HG02571 (cell line): ENCODE measurements around the gene EPHA6.
"Not testable (repeated sequence)": the region's sequence is repeated elsewhere in the genome, so short reads cannot be mapped to it uniquely, and the experiment has no call there.

Experiments
- ATAC-seq: cut with Tn5 transposase; IDR thresholded peaks from one replicate; pipeline ENCODE4 v1.9.1; 2021; ENCODE audit warnings: mild to moderate bottlenecking, moderate library complexity; ENCODE audit not compliant: unreplicated experiment

EPHA6 gene

DNA sequence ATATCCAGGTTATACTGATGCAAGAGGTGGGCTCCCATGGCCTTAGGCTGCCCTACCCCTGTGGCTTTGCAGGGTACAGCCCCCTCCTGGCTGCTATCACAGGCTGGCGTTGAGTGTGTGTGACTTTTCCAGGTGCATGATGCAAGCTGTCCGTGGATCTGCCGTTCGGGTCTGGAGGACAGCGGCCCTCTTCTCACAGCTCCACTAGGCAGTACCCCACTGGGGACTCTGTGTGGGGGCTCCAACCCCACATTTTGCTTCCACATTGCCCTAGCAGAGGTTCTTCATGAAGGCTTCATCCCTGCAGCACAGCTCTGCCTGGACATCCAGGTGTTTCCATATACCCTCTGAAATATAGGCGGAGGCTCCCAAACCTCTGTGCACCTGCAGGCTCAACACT is 610.6 kb downstream of the EPHA6 start:
- ATAC-seq: no peak

- no peak for ATAC-seq
These were observed 616.2 kb downstream of the EPHA6 start for GRCh38 chr3:97430601-97431000.

- ATAC-seq: no peak
These were observed 618.5 kb downstream of the EPHA6 start for GRCh38 chr3:97432914-97433313.

- no peak for ATAC-seq
These were observed 623.7 kb downstream of the EPHA6 start for GRCh38 chr3:97438131-97438530.

GRCh38 chr3:97439373-97439772 is 625.0 kb downstream of the EPHA6 start:
- no peak for ATAC-seq

DNA sequence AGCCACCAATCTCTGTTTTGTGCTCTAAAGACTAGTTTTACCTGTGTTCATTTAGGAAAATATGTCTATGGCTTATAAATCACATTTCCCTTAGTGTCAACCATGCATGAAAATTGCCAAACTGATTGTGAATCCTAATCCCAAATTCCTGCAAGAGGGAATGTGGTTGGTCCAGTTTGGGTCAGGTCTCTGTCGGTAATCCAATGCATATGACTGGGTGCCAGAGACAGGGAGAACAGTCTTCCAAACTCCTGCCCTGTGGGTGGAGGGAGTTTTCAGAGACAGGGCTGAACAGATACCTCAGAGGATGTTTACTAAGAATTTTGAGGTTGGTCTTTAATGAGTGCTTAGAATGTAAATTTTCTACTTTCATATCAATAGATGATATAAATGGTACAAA is 649.6 kb downstream of the EPHA6 start:
- ATAC-seq: no peak

DNA sequence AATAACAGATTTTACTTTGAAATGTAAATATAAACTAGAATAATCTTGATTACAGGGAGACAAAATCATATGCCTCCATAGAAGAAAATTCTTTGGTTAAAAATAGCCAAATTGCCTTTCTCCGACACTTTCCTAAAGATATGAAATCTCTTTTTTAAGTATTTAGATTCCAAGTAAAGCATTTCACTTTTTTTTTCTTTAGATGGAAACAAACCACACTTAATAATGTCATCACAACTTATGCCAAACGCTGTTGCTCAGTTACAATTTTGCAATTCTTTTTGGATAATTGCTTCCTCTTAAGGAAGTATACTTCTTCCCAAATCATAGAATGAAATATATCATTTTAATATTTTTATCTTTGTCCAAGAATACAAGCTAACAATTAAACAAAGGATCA is 656.1 kb downstream of the EPHA6 start:
- ATAC-seq: no peak

GRCh38 chr3:97479740-97480139 is 665.3 kb downstream of the EPHA6 start:
- no peak for ATAC-seq

DNA sequence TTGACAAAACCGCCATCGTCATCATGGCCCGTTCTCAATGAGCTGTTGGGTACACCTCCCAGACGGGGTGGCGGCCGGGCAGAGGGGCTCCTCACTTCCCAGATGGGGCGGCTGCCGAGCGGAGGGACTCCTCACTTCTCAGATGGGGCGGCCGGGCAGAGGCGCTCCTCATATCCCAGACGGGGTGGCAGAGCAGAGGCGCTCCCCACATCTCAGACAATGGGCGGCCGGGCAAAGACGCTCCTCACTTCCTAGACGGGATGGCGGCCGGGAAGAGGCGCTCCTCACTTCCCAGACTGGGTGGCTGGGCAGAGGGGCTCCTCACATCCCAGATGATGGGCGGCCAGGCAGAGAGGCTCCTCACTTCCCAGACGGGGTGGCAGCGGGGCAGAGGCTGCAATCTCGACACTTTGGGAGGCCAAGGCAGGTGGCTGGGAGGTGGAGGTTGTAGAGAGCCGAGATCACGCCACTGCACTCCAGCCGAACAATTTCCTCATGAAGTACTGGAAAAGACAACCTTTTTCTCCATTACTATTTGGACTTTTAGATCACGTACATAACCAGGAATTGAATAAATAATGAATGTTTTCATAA is 666.4 kb downstream of the EPHA6 start:
- not testable (repeated sequence) for ATAC-seq

- no peak for ATAC-seq
These were observed 667.0 kb downstream of the EPHA6 start for GRCh38 chr3:97481416-97481815.

- ATAC-seq: no peak
These were observed 670.8 kb downstream of the EPHA6 start for GRCh38 chr3:97485206-97485605.

DNA sequence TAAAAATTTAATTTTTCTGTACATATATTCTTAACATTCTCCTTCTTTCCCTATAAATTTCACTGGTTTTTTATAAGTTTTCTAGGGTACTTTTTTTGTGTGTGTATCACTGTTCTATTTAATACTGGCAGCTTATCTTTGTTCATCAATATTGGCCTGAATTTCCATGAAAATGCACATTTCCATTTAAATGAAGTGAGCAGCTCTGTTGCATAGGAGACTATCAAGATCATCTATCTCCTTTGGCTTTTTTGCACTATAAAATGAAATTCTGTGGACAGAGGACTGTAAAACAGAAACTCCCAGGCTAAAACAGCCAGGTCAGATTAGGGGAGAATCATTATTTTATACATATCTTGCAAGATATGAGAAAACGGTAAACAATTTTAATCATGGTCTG is 673.2 kb downstream of the EPHA6 start:
- no peak for ATAC-seq

GRCh38 chr3:97488741-97489140 is 674.3 kb downstream of the EPHA6 start:
- ATAC-seq: no peak

DNA sequence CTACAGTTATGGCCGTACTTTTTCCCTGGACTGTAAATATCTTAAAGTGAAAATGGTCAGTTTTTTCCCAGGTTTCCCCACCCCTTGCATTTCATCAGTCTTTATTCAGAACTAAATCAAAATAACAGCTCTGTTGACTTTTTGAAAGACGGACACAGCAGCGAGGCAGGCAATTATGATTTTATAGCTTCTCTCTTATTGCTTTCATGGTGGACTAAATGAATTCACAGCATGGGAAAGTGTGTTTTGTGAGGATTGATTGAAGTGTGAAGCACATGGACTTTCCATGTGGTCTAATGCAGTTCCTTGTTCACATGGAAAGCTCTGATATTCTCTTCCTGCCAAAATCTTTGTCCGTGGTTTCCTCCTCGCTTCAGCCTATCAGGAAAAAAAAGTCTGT is 681.5 kb downstream of the EPHA6 start:
- ATAC-seq: no peak

- ATAC-seq: no peak
These were observed 682.7 kb downstream of the EPHA6 start for GRCh38 chr3:97497138-97497537.

GRCh38 chr3:97504463-97504862 is 690.1 kb downstream of the EPHA6 start:
- ATAC-seq: no peak

DNA sequence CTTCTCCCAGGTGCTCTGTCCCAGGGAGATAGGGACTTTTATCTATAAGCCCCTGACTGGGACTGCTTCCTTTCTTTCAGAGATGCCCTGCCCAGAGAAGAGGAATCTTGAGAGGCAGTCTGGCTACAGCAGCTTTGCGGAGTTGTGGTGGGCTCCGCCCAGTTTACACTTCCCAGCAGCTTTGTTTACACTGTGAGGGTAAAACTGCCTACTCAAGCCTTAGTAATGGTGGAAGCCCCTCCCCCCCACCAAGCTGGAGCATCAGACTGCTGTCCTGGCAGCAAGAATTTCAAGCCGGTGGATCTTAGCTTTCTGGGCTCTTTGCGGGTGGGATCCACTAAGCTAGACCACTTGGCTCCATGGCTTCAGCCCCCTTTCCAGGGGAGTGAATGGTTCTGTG is 696.4 kb downstream of the EPHA6 start:
- ATAC-seq: no peak

DNA sequence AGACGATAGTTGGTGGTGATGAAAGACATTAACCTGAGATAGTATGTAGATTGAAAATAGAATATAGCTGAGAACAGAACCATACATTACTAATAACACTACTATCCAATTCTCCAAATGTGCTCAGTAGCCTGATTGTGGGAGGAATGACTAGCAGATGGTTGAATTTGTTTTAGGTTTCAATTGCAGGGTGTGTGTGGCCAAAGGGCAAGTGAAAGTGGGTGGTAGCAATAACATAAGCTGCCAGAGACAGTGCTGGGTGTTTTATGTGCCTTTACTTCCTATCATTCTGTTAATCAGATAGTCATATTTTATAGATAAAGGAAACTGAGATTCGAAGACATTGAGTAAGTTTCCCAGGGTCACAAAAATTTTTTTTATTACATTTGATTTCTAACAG is 700.7 kb downstream of the EPHA6 start:
- ATAC-seq: no peak

GRCh38 chr3:97530691-97531090 is 716.3 kb downstream of the EPHA6 start:
- ATAC-seq: no peak

DNA sequence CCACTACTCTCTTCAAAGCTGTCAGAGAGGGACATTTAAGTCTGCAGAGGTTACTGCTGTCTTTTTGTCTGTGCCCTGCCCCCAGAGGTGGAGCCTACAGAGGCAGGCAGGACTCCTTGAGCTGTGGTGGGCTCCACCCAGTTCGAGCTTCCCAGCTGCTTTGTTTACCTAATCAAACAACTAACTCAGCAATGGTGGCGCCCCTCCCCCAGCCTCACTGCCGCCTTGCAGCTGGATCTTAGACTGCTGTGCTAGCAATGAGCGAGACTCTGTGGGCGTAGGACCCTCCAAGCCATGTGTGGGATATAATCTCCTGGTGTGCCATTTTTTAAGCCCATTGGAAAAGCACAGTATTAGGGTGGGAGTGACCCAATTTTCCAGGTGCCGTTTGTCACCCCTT is 733.2 kb downstream of the EPHA6 start:
- not testable (repeated sequence) for ATAC-seq

- ATAC-seq: no peak
These were observed 736.0 kb downstream of the EPHA6 start for GRCh38 chr3:97550408-97550807.

DNA sequence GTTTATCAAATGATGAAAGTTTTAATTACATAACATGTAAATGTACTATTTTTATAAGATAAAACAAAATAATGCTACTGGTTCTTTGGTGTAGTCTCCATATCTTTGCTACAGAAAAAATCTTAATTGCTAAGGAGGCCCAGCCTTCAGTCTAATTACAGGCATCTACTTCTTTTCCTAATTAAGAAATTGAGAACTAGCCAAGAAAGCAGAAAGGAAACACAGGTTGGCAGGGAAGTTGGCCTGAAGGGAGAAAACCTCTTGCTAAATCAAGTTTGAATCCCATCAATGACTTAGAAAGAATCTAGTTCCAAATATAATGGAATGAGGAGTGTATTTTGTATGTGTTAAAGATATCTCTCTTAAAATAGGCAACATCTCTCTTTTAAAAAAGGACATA is 737.8 kb downstream of the EPHA6 start:
- ATAC-seq: no peak

GRCh38 chr3:97575742-97576141 is 761.3 kb downstream of the EPHA6 start:
- ATAC-seq: no peak

DNA sequence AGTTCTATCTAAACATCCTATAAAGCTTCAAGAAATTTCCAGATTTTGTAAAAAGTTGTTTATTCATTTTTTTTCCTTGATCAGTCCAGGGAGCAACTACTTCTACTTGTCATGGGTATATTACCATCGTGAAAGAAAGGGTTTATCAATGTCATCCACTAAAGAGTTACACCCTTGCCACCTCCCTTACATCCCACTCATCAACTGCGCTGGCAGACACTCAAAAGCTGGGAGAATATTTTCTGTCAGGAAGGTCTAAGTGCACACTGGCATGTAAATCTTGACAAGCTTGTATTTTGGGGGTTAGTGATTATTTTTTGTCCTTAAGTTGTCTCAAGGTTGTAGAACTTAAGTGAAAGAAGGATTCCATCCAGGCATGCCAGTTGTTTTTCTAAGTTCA is 761.8 kb downstream of the EPHA6 start:
- ATAC-seq: no peak
